ENCODE results near the gene TEX35.

- TF ChIP-seq CTCF (IDR thresholded peaks at IDR 0.05) (no peak), POLR2A (IDR thresholded peaks at IDR 0.05) (no peak)
These were observed 11.9 kb upstream of the TEX35 start for GRCh38 chr1:178500936-178501554.

Measured in testis (tissue), 2 donors.